Activated CD4-positive, alpha-beta T cell treated with anti-CD3 and anti-CD28 coated beads, Interleukin-2, amount 50 U/mL, for 24 hours (primary cell): ENCODE data around the gene HSPB3.
"Not testable (repeated sequence)": the region's sequence is repeated elsewhere in the genome, so short reads cannot be mapped to it uniquely, and the experiment has no call there.

ENCODE experiments used
- DNase-seq, 2 donors: peaks; one replicate each; pipeline ENCODE4 v3.0.0-alpha.2; 2020; ENCODE audit warnings: low read depth in 1 of 2, low spot score in 1 of 2

The HSPB3 gene

GRCh38 chr5:54454602-54455001, 897 bp upstream of the HSPB3 start:
- no peak for DNase-seq

- no peak for DNase-seq
These were observed 1.8 kb downstream of the HSPB3 start for GRCh38 chr5:54457094-54457862.

GRCh38 chr5:54458221-54458620, 2.7 kb downstream of the HSPB3 start:
- no peak for DNase-seq

GRCh38 chr5:54460181-54460919, 4.9 kb downstream of the HSPB3 start:
- no peak for DNase-seq

DNA sequence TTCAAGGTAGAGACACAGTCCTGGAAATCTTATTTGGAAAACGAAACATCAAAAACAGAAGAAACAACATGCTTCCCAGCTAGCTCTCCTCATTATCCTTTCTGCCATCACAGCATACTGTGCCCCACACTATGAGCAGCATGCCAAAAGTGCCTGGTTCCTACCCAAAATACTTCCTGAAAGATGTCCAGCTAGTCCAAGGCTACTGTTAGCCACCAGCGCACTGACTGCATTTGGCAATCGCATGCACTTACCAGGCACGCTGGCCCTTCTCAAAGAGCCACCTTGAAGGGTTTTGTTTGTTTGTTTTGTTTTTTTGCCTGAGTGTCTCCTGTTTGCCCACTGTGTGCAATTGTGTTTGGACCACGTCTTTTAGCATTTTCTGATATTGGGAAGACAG, 6.8 kb downstream of the HSPB3 start:
- DNase-seq = no peak

- no peak for DNase-seq
These were observed 8.2 kb downstream of the HSPB3 start for GRCh38 chr5:54463713-54464112.

- no peak for DNase-seq
These were observed 14.1 kb downstream of the HSPB3 start for GRCh38 chr5:54469622-54470021.

DNA sequence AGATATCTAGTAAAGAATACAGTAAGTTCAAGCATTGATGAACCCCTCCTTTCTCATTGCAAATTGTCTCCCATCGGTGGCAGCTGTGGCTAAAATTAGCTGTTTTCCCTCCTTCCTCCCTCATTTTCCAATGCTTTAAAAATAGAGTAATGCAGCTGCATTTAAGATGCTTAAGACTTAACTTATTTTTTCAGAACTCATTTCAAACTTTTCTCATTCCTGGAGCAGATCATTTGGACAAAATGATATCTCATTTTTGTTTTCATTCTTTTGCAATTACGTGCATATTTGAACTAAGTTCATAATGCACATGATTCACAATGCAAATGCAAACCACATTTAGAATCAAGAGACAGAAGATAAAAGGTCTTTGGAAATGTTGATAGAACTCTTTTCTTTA, 14.6 kb downstream of the HSPB3 start:
- DNase-seq = no peak

- DNase-seq = no peak
These were observed 15.2 kb downstream of the HSPB3 start for GRCh38 chr5:54470677-54471076.

GRCh38 chr5:54471398-54471797, 15.9 kb downstream of the HSPB3 start:
- no peak for DNase-seq

- no peak for DNase-seq
These were observed 21.2 kb downstream of the HSPB3 start for GRCh38 chr5:54476682-54477081.

- no peak for DNase-seq
These were observed 22.5 kb downstream of the HSPB3 start for GRCh38 chr5:54477941-54478478.

- no peak for DNase-seq
These were observed 24.8 kb downstream of the HSPB3 start for GRCh38 chr5:54480296-54480695.

- DNase-seq = no peak
These were observed 28.9 kb downstream of the HSPB3 start for GRCh38 chr5:54484219-54484894.

DNA sequence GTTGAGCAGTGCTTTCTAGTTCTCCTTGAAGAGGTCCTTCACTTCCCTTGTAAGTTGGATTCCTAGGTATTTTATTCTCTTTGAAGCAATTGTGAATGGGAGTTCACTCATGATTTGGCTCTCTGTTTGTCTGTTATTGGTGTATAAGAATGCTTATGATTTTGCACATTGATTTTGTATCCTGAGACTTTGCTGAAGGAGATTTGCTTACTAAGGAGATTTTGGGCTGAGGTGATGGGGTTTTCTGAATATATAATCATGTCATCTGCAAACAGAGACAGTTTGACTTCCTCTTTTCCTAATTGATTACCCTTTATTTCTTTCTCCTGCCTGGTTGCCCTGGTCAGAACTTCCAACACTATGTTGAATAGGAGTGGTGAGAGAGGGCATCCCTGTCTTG, 30.2 kb downstream of the HSPB3 start:
- not testable (repeated sequence) for DNase-seq

GRCh38 chr5:54489648-54489979, 34.1 kb downstream of the HSPB3 start:
- DNase-seq = not testable (repeated sequence)

- DNase-seq = no peak
These were observed 35.8 kb downstream of the HSPB3 start for GRCh38 chr5:54491326-54491725.

- no peak for DNase-seq
These were observed 36.7 kb downstream of the HSPB3 start for GRCh38 chr5:54492178-54492577.

DNA sequence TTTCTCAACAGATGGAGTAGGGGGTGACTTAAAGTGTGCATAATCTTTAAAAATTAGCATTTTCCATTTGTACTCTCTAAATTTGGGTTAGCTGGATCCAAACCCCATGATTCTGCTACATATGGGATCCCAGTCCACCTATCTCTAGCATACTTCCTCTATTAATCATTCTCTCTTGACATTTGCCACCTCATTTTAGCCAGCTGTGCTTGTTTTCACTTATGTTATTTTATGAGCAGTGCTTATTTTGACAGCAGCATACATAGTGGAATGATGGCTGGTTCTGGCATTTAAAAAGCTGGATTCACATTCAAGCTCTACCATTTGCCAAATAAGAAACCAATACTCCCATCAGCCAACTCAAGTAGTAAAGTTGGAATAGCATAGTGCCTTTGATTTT, 39.5 kb downstream of the HSPB3 start:
- no peak for DNase-seq
